C4-2B (cell line): ENCODE data around the gene TEAD2.

Experiments
- CTCF ChIP-seq: fragments of 450-650 bp; conservative IDR thresholded peaks from 2 replicates; pipeline ENCODE4 v1.5.1; 2017; ENCODE audit warnings: mild to moderate bottlenecking
- ZFX ChIP-seq: fragments of 450-650 bp; IDR thresholded peaks from 2 replicates; pipeline ENCODE4 v1.6.1; 2017

GRCh38 chr19:49390131-49390928, 28.1 kb upstream of the TEAD2 start:
- TF ChIP-seq CTCF, result no peak
- TF ChIP-seq ZFX, result no peak
